ENCODE data around the gene NDUFC2.
"Not testable (repeated sequence)": the region's sequence is repeated elsewhere in the genome, so short reads cannot be mapped to it uniquely, and the experiment has no call there.

NDUFC2 gene

DNA sequence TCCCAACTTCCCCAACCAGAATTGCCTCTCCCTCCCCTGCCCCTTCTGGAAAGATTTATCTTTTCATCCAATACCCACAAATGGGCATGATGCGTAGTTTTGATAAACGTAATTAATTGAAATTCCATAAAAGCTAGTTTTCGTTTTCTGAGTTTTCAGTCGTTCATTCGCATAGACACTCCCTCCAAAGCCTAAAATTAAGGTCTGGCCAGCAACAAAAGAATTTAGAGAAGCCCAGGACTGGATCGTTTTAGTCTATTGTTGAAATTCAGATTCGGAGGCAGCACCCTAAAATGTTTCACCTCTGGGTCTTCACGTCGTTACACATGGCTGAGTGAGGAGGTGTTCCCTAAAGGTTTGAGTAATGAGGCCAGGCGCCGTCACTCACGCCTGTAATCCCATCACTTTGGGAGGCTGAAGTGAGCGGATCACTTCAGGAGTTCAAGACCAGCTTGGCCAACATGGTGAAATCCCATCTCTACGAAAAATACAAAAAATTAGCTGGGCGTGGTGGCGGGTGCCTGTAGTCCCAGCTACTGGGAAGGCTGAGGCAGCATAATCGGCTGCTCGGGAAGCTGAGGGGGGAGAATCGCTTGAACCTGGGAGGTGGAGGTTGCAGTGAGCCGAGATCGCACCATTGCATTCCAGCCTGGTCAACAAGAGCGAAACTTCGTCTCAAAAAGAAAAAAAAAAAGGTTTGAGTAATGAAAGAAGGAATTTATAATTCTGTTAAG, 589 bp upstream of the NDUFC2 start:
- DNase-seq (ENCODE audit: low read depth) = no peak

DNA sequence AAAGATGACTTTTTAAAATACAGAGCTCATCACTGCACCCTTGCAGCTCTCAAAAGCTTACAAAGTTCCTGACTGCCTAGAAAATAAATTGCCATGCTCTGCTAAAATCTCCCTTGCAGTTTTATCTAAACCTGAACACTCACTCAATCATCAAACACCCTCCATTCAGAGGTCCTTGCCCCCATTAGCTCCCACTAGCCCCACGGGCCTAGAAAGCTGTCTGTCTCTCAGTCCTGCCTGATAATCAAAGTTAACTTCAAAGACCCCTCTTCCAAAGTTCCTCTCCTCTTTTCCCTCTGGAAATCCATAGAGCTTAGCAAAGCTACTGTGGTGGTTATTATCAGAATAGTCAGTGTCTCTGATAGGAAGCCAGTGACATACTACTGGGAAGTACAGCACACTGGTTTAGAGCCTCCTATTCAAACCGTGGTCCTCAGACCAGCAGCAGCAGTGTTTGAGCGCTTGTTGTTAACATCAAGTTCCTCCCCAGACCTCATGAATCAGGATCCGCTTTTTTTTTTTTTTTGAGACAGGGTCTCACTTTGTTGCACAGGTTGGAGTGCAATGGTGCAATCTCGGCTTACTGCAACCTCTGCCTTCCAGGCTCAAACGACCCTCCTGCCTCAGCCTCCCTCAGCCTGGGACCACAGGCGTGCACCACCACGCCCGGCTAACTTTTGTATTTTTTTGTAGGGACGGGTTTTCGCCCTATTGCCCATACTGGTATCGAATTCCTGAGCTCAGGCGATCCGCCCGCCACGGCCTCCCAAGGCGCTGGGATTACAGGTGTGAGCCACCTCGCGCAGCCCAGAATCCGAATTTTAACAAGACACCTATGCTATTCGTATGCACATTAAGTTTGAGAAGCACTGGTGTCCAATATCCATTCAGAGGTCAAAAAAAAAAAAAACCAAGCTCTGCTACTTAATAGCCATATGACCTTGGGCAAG, 1.2 kb downstream of the NDUFC2 start:
- DNase-seq (ENCODE audit: low read depth) = no peak

DNA sequence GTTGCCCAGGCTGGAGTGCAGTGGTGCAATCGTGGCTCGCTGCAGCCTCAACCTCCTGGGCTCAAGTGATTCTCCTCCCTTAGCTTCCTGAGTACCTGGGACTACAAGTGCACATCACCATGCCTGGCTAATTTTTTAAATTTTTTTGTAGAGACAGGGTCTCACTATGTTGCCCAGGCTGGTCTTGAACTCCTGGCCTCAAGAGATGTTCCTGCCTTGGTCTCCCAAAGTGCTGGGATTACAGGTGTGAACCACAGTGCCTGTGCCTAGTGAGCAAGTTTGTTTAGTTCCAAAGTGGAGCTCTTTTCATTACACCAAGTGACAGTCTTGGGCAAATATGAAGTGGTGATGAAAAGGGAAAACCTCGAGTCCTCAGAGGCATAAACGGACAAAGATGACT, 2.1 kb downstream of the NDUFC2 start:
- not testable (repeated sequence) for DNase-seq (ENCODE audit: low read depth)

DNA sequence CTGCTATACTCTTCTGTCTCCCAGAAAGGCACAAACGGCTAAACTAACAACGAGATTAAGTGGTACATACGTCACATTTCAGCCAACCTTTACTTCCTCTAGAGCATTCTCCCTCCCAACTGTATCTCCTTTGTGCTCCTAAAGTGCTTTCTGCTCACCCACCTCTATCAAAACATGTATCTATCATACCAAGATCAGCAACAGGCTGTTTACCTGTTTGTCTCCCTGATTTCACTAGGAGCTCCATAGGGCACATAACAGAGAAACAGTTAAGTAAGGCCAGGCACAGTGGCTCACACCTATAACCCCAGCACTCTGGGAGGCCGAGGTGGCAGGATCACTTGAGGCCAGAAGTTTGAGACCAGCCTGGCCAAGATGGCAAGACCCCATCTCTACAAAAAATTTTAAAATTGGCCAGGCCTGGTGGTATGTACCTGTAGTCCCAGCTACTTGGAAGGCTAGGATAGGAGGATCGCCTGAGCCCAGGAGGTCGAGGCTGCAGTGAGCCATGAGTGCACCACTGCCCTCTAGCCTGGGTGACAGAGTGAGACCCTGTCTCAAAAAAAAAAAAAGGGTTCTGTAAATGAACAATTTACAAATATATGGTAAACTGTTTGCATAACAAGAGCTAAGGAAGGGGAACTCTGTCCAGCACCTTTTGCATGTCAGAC, 2.8 kb downstream of the NDUFC2 start:
- DNase-seq (ENCODE audit: low read depth) = no peak

DNA sequence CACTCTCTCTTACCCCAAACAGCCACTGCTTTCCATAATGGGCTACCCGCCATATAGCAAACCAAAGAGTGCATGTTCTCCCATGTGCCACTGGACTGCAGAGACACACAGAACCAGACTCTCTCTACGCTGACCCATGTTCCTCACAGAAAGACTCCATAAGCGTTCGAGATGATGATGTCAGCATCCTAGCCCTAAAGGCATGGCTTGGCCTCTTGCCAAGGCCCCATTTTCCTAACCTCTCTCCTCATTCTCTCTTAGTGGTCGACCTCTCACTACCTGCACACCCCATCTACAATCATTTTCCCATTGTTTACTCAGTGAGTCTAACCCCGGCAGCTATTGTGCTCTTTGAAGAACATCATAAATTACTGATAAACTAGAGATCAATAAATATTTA, 4.9 kb downstream of the NDUFC2 start:
- DNase-seq (ENCODE audit: low read depth) = no peak

DNA sequence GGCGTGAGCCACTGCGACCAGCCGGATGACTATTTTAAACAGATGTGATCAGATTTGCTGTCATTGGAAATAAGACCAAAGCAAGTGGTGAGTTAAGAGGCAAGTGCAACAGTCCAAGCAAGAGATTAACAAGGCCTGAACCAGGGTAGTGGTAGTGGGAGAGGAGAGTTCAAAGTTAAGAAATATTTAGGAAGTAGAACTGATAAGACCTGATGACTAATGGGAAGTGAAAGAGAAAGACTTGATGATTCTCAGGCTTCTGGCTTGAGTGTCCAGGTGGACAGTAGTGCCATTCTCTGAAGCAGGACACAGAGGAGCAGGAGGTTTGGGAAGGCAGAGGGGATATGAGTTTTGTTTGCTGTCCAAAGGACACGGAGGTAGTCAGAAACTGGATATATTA, 7.2 kb downstream of the NDUFC2 start:
- no peak for DNase-seq (ENCODE audit: low read depth)

- DNase-seq (ENCODE audit: low read depth) = no peak
These were observed 7.9 kb downstream of the NDUFC2 start for GRCh38 chr11:78071717-78072116.

DNA sequence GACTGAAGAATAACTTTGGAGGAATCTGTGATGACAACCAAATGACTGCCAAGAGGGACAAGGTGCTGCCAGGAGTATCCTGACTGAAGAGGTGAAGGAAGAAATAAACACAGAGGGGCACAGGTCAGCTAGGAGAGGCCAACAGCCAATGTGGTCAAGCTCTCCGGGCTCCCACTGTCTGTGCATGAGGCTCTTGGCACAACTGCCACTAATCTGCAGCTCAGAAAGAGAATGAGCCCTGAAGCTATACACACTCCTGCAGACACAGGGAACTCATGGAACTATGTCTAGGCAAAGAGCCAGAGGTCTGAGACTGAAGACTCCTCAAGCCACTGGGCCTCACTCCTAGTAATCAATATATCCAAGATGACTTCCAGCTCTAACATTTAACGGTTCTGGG, 9.0 kb downstream of the NDUFC2 start:
- DNase-seq (ENCODE audit: low read depth) = no peak

GRCh38 chr11:78069465-78069864, 10.2 kb downstream of the NDUFC2 start:
- no peak for DNase-seq (ENCODE audit: low read depth)

DNA sequence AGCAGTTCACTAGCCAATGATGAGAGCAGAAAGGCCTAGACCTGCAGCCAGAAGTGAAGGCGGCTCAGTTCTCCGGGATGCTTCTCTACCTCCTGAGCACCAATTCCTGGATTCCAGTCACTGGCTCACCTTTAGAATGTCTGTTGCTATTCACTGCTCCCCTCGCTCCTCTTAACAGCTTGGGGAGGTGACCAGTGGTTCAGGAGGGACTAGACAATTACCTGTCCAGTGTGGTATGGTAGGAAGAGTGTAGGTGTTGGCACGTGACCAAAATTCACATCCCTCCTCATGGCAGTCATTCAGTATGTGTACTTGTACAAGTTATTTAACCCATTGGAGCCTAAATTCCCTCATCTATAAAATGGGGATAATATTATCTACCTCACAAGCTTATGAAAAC, 12.0 kb downstream of the NDUFC2 start:
- no peak for DNase-seq (ENCODE audit: low read depth)

- no peak for DNase-seq (ENCODE audit: low read depth)
These were observed 13.2 kb downstream of the NDUFC2 start for GRCh38 chr11:78066471-78066870.

- no peak for DNase-seq (ENCODE audit: low read depth)
These were observed 14.5 kb downstream of the NDUFC2 start for GRCh38 chr11:78065203-78065602.

GRCh38 chr11:78063440-78064181, 16.1 kb downstream of the NDUFC2 start, which contains the start of gene THRSP:
Gene THRSP, plus strand, starts transcription at chr11:78063861. Its CDS starts 21 bp downstream, at chr11:78063882.
- DNase-seq (ENCODE audit: low read depth) = no peak

DNA sequence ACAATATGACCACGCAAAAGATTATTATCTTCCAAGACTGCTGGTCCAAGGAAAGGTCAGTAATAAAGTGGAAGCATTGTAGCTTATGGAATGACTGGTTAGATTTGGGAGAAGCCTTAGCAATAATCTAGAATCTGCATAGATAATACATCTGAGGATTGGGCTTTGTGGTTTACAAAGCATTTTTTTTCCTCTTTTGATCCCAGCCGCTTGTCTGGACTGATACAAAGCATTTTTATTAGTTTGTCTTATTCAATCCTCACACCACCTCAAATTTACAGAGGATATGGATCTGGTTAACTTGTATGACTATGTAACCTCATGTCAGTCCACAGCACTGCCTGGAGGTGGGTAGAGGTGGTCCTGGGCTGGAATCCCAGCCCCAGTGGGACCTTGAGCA, 17.0 kb downstream of the NDUFC2 start:
- DNase-seq (ENCODE audit: low read depth) = no peak

DNA sequence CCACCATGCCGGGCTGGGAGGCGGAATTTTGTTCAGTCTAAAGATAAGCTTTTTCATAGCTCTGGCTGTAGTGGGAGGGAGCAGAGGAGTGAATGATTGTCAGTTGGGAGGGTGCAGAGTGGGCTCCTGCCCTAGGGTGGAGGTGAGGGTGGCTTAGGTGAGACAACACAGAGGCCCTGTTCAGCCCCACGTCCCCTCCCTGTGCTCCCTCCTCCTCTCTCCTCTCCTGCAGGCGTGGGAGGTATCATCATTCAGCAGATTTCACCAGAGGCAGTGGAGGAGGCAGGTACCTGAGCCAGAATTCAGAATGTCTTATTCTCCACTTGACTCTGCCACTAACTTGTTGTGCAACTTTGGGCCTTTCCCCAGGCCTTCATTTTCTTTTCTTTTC, 17.7 kb downstream of the NDUFC2 start:
- DNase-seq (ENCODE audit: low read depth) = no peak

GRCh38 chr11:78061088-78061920, 18.4 kb downstream of the NDUFC2 start:
- no peak for DNase-seq (ENCODE audit: low read depth)

DNA sequence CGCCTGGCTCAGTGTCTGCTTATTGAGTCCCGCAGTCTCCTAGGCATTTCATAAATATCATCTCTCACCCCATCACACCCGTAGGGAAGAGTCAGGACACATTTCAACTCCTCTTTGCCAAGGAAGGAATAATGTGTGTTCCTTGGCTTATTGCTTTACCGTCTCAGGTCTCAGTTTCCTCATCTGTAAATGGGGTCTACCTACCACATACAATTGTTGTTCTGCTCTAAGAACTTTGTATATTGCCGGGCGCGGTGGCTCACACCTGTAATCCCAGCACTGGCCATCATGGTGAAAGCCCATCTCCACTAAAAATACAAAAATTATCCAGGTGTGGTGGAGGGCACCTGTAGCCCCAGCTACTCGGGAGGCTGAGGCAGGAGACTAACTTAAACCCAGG, 19.1 kb downstream of the NDUFC2 start:
- DNase-seq (ENCODE audit: low read depth) = no peak

DNA sequence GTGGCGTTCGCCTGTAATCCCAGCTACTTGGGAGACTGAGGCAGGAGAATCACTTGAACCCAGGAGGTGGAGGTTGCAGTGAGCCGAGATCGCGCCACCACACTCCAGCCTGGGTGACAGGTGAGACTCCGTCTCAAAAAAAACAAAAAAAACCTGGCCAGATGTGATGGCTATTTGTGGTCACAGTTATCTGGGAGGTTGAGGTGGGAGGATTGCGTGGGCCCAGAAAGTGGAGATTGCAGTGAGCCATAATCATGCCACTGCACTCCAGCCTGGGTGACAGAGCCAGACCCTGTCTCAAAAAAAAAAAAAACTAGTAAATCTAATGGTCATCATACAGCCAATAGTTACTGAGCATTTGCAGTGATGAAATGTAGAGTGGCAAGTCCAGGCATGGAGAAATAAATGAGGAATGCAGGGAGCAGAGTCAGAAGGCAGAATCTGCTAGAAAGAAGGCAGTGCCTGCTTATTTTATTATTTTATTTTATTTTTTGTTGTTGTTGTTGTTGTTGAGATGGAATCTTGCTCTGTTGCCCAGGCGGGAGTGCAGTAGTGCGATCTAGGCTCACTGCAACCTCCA, 19.8 kb downstream of the NDUFC2 start:
- DNase-seq (ENCODE audit: low read depth) = not testable (repeated sequence)

- no peak for DNase-seq (ENCODE audit: low read depth)
These were observed 22.1 kb downstream of the NDUFC2 start for GRCh38 chr11:78057462-78058055.

DNA sequence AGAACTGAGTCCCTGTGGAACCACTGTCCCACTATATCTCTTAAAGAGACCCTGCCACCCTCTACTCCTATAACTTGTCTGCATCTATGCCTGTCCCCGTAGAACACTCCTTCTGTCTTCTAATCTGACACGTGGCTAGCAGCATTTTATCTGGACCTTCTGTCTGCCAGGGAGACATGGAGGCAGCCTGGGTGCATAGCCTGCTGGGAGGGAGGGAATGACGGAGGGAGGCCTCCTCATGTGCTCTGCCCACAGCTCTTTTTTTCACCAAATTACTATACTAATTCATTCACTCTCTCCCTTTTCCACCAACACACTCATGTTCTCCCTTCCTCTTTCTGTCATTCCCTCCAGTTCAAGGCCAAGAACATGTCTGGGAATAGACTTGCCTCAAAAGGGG, 23.6 kb downstream of the NDUFC2 start:
- DNase-seq (ENCODE audit: low read depth) = no peak

All from GM04504 (cell line).